ENCODE measurements around the gene ZNF787.

The ZNF787 gene

GRCh38 chr19:56087647-56088496 lies 33.2 kb downstream of the ZNF787 start:
- H3K4me3 Mint-ChIP-seq, result no peak overlapping the region
- no peak for ATAC-seq (replicated peaks)
- H3K9me3 Mint-ChIP-seq, result no peaks in the 10 kb centered on the region
- no peak for DNase-seq
- no peak overlapping the region for H3K27ac Mint-ChIP-seq
- peaks cover 15 to 33% of the 10 kb centered on the region in 2 donors for H3K4me1 Mint-ChIP-seq
- peaks cover 32 to 49% of the 10 kb centered on the region in 2 donors for H3K36me3 Mint-ChIP-seq
- no peaks in the 10 kb centered on the region for H3K27me3 Mint-ChIP-seq

DNA sequence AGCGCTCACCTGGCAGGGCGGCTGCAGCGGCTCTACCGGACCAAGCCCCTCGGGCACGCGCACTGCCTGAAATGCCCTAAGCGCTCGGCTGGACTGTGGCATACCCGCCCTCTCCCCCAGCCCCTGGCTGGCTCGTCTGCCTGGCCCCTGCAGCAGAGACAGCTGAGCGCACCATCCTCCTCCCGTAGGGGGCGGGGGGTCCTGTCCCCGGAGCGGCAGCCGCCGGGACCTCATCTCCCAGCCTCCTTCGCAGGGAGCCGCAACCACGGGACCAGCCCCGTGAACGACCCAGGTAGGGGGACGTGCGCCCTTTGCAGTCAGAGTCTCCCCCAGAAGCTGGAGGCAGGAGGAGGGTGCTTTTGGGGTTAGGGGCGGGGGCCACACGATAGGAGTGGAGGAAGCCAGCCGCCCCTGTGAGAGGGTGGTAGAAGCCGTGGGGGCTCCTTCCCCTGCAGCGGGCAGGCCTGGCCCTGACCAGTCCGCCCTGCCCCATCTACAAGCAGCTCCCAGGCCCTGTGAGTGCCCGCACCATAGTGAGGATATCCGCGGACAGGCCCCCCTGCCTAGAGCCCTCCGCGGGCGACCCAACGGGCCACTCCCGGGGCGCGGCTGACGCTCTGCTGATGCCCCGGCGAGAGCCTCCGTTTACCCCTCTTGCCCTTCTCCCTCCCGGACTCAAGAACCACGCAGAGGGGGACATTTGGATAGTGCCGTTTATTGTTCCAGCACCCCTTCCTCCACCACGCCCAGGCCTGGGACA lies 34.2 kb downstream of the ZNF787 start:
- H3K4me3 Mint-ChIP-seq, result no peak overlapping the region
- no peak for DNase-seq
- peaks cover 11 to 27% of the 10 kb centered on the region in 2 donors for H3K4me1 Mint-ChIP-seq
- peak overlapping the region; percentile 80 for H3K27ac Mint-ChIP-seq
- peaks cover 24 to 41% of the 10 kb centered on the region in 2 donors for H3K36me3 Mint-ChIP-seq
- H3K27me3 Mint-ChIP-seq, result no peaks in the 10 kb centered on the region
- H3K9me3 Mint-ChIP-seq, result no peaks in the 10 kb centered on the region
- ATAC-seq (replicated peaks), result no peak

- Mint-ChIP-seq H3K9me3 (no peaks in the 10 kb centered on the region), H3K27ac (peak overlapping the region; percentile 75), H3K27me3 (no peaks in the 10 kb centered on the region), H3K4me3 (no peak overlapping the region), H3K36me3 (peaks cover 23 to 34% of the 10 kb centered on the region in 2 donors), H3K4me1 (peaks cover 22 to 30% of the 10 kb centered on the region in 2 donors)
- ATAC-seq (replicated peaks), result peak in 1 of 2 donors; percentile 24
- no peak for DNase-seq
Observed at GRCh38 chr19:56085571-56086275, 35.4 kb downstream of the ZNF787 start.

DNA sequence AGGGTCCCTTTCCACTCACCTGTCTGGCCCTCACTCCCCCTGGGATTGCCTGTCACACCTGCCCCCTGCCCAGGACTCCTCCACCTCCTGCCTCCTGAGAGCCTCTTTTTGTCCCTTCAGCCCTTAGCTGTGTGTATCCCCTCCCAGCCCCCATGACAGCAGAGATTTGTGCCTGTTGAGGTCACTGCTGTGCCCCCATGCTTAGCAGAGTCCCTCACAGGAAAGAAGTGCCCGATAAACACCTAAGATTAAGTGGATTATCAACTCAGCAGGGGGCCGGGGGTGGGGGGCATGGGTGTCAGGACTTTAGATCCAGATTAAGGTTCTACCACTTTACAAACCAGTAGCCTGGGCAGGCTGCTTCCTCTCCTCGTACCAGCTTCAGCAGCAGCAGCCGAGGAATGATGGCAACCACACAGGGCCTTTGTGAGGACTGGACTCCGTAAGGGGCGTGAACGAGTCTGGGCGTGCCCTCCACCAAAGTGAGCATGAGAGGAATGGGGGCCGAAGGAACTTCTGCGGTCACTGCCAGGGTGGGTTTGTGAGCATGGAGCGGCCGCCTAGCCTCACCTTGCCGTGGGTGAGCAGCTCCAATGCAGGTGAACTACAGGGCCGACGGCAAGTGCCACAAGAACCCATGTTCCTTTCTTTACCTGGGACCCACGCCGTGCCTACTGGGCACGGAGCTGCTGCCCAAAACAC lies 36.1 kb downstream of the ZNF787 start:
- Mint-ChIP-seq H3K36me3 (peaks cover 17 to 29% of the 10 kb centered on the region in 2 donors), H3K27ac (peak overlapping the region; percentile 82)

GRCh38 chr19:56083668-56084067 lies 37.4 kb downstream of the ZNF787 start:
- Mint-ChIP-seq H3K4me3 (no peak overlapping the region), H3K36me3 (peaks cover 14 to 21% of the 10 kb centered on the region in 2 donors), H3K4me1 (peaks cover 24 to 31% of the 10 kb centered on the region in 2 donors), H3K9me3 (no peaks in the 10 kb centered on the region), H3K27ac (no peak overlapping the region), H3K27me3 (no peaks in the 10 kb centered on the region)
- ATAC-seq (replicated peaks), result no peak
- no peak for DNase-seq

More for the DNA sequence above, 36.1 kb downstream of the ZNF787 start:
- Mint-ChIP-seq H3K4me3 (peak overlapping the region in 1 of 2 donors; percentile 4), H3K4me1 (peaks cover 24 to 31% of the 10 kb centered on the region in 2 donors), H3K27me3 (no peaks in the 10 kb centered on the region), H3K9me3 (no peaks in the 10 kb centered on the region)
- DNase-seq, result no peak
- no peak for ATAC-seq (replicated peaks)

DNA sequence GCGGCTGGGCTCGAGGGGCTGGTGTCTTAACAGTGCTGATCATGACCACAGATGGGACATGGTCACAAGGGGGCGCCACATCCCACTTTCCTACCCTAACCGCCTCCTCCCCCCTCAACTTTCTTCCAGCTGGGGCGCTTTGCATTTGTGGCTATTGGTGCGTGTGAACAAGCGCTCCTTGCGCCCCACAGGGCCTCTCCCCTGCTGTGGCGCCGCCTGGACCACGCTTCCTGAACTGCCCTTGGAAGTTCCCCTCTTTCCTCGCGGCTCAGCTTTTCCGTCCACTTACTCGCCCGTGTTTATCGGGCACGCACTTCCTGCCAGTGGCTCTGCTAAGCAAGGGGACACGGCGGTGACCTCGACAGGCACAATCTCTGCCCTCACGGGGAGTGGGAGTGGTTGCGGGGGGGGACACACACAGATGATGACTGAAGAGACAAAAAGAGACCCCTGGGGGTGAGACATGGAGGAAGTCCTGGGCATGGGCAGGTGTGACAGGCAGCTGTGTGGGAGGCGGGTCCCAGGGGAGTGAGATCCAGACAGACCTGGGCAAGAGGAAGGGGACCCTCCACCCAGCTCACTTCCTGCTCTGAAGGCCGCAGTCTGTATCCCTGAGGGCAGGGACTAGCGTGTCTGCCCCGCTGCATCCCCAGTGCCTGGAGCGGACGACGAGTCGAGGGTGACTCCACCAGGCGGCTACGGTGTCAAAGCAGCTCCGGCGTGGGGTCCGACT lies 40.3 kb downstream of the ZNF787 start:
- H3K4me3 Mint-ChIP-seq, result peak overlapping the region; percentile 79 to 81
- no peaks in the 10 kb centered on the region for H3K27me3 Mint-ChIP-seq
- DNase-seq, result peak; percentile 75
- peak overlapping the region; percentile 89 for H3K27ac Mint-ChIP-seq
- peaks cover 8 to 9% of the 10 kb centered on the region in 2 donors for H3K36me3 Mint-ChIP-seq
- H3K9me3 Mint-ChIP-seq, result no peaks in the 10 kb centered on the region
- ATAC-seq (replicated peaks), result peak; percentile 79 to 82
- peaks cover 18 to 23% of the 10 kb centered on the region in 2 donors for H3K4me1 Mint-ChIP-seq

GRCh38 chr19:56079609-56080008 lies 41.5 kb downstream of the ZNF787 start:
- Mint-ChIP-seq H3K27ac (no peak overlapping the region), H3K9me3 (no peaks in the 10 kb centered on the region), H3K36me3 (peaks cover 0 to 2% of the 10 kb centered on the region in 2 donors), H3K27me3 (no peaks in the 10 kb centered on the region), H3K4me1 (peaks cover 13 to 15% of the 10 kb centered on the region in 2 donors), H3K4me3 (no peak overlapping the region)
- ATAC-seq (replicated peaks) (no peak), DNase-seq (no peak)

- Mint-ChIP-seq H3K36me3 (peaks cover 0 to 2% of the 10 kb centered on the region in 2 donors), H3K9me3 (no peaks in the 10 kb centered on the region), H3K4me3 (no peak overlapping the region), H3K27me3 (no peaks in the 10 kb centered on the region), H3K27ac (no peak overlapping the region), H3K4me1 (peaks cover 9 to 10% of the 10 kb centered on the region in 2 donors)
- DNase-seq (no peak), ATAC-seq (replicated peaks) (no peak)
Observed at GRCh38 chr19:56076498-56076897, 44.6 kb downstream of the ZNF787 start.

DNA sequence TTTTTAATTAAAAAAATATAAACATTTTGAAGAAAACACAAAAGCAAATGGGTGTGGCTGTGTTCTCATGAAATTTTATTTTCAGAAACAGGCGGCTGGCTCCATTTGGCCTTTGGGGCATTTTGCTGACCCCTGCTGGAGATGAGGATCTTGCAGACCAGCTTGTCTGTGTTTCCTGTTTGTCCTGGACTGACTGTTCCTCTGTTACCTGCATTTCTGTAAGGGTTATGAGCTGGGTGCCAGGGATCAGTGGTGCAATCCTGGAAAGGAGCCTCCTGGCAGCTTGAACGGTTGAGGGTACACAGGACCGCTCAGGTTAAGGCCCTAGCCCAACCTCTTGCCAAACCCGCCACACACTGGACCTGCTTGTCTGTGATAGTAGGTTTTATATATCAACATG lies 49.9 kb downstream of the ZNF787 start:
- Mint-ChIP-seq H3K27me3 (peaks cover 11 to 24% of the 10 kb centered on the region in 2 donors), H3K27ac (no peak overlapping the region), H3K4me3 (no peak overlapping the region), H3K4me1 (peaks cover 7 to 8% of the 10 kb centered on the region in 2 donors), H3K36me3 (no peaks in the 10 kb centered on the region), H3K9me3 (no peaks in the 10 kb centered on the region)
- ATAC-seq (replicated peaks) (no peak), DNase-seq (no peak)

GRCh38 chr19:56069642-56070041 lies 51.5 kb downstream of the ZNF787 start:
- no peak overlapping the region for H3K27ac Mint-ChIP-seq
- peaks cover 14 to 31% of the 10 kb centered on the region in 2 donors for H3K27me3 Mint-ChIP-seq
- no peak overlapping the region for H3K4me3 Mint-ChIP-seq
- ATAC-seq (replicated peaks) (no peak), DNase-seq (no peak)
- no peaks in the 10 kb centered on the region for H3K36me3 Mint-ChIP-seq
- H3K4me1 Mint-ChIP-seq, result peaks cover 7 to 11% of the 10 kb centered on the region in 2 donors
- no peaks in the 10 kb centered on the region for H3K9me3 Mint-ChIP-seq

DNA sequence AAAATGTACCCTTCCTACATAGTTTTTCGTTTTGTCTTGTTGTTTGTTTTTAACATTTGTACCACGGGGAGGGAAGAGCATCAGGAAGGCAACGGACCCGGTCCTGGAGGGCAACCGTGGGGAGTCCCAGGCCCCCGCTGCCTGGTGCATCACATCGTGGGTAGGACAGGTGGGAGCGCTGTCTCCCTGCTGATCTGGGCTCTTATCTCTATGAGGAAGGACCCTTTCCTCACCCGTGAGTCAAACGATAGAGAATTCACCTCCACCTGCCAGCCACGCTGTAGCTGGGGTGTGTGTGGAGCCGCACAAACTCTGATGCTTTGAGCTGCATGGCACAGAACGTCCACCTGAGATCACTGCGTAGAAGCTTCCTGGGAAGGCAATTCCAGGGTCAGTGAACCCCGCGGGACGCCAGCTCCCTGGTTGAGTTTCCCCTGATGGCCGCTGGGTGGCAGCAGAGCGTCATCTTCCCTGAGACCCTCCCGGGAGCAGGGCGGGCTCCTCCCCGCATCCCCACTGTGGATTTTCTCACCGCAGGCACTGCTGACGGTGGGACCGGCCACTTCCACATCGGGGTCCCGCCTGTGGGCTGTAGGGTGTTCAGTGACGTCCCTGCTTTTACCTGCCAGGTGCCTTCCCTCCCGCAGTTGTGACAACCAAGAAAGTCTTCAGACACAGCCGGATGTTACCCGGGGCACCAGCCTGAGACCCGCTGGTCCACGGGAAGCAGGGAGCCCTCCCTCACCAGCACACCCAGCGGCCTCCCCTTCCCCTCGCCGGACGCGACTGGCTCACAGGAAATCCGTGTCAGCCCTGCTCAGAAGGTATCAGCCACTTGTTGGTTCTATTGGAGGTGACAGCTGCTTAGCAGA lies 54.7 kb downstream of the ZNF787 start:
- peak overlapping the region; percentile 61 to 67 for H3K4me3 Mint-ChIP-seq
- peak overlapping the region; percentile 28 for H3K27ac Mint-ChIP-seq
- H3K4me1 Mint-ChIP-seq, result peaks cover 7 to 11% of the 10 kb centered on the region in 2 donors
- peaks cover 26 to 61% of the 10 kb centered on the region in 2 donors for H3K27me3 Mint-ChIP-seq
- no peaks in the 10 kb centered on the region for H3K36me3 Mint-ChIP-seq
- H3K9me3 Mint-ChIP-seq, result no peaks in the 10 kb centered on the region
- ATAC-seq (replicated peaks) (peak; percentile 48 to 60), DNase-seq (peak; percentile 26)

DNA sequence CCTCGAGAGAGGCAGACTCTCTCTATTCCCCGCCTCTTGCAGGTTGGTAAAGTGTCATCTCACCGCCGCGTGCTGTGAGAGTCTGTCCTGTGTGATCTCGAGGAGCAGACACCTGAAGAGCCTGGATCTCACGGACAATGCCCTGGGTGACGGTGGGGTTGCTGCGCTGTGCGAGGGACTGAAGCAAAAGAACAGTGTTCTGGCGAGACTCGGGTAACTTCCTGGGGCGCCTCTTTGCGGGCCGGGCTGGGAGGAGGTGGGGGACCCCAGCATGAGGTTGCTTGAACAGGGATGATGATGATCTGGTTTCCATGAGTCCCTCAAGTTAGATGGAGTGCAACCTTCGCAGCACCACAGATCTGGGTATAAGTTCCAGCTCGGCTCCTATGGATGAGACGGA lies 67.5 kb downstream of the ZNF787 start:
- H3K36me3 Mint-ChIP-seq, result no peaks in the 10 kb centered on the region
- ATAC-seq (replicated peaks) (no peak), DNase-seq (no peak)
- no peak overlapping the region for H3K4me3 Mint-ChIP-seq
- H3K9me3 Mint-ChIP-seq, result peaks cover 0 to 7% of the 10 kb centered on the region in 2 donors
- H3K27me3 Mint-ChIP-seq, result peaks cover 16 to 32% of the 10 kb centered on the region in 2 donors
- H3K27ac Mint-ChIP-seq, result no peak overlapping the region
- H3K4me1 Mint-ChIP-seq, result no peaks in the 10 kb centered on the region
